Measurements from ENCODE around the gene ARL3.
A peak's percentile ranks its signal among the peaks of the same experiment; 100 is the strongest.

Gene ARL3

DNA sequence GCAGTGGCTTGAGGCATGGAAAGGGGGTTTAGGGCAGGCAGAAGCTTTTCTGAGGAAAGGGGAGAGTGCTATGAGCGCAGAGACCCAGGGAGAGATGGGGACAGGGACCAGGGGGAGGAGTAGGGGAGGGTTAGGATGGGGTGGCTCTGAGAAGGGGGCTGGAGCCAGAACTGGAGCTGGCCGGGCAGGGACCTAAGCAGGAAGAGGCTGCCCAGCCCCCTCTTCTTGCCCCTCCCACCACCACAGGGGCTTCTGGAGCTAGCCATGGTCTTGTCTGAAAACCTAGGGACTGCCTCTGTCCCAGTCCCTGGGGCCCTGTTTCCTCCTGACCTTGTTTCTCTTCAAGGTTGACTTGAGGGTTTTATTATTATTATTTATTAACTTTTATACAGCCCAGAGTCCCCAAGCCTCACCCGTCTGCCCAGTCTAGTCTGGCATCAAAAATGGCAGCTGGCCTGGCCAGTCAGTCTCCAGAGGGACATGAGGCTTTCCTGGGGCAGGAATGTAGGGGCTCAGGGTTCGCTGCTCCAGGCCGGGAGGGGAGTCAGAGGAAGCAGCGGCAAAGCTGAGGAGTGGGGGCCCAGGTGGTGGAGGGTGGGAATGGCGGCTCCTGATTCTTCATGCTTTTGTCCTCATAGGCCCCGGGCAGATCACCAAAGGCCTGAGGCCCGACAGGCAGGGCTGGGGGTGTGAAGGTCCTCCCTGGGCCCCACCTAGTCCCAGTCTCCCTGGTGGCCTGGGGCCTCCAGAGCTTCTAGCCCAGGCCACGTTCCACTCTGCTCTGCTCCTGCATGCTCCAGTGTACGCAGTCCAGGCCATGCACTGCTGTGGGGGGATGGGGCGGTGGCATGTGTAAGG lies 64.2 kb downstream of the ARL3 start:
- no peak for DNase-seq

DNA sequence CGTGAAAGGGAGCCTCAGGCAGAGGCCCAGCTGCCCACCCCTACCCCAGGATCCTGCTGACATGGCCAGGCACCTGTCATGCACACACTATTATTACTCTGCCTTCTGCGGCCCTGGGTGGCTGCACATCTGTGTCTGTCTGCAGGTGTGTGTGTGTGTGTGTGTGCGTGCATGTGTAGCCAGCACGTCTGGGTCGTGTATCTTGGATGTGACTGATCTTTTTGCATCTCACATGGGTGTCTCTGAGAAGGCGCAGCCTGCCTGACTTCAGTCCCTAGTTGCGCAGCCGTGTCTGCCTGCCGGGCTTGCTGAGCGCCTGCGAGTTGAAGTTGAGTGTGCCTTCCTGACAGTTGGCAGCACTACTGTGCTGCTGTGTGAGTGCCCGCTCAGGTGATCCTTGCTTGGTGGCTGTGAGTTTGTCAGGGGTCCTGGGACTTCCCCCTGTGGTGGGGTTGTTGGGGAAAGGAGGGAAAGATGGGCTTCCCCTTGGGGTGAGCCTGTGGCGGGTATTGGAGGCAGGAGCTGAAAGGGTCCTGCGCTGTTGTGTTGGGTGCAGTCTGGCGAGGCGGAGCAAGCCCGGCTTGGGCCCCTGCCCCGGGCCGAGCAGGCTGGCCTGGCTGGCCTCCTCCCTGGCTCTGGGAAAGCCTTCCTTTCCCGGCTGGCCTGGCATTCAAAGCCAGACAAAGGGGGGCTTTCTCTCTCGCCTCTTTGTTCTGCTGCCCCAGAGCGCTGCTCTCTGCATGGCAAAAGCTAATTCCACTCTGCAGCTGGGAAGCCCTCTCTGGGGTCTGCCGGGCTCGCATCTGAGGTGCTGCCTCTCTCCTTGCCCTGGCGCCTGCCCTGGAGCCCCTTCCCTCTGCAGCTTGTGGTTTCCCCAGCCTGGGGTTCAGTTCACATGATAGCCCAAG lies 65.1 kb downstream of the ARL3 start:
- peak; percentile 24 for DNase-seq

- DNase-seq: no peak
Measured at GRCh38 chr10:102648269-102648888, 65.8 kb downstream of the ARL3 start.

- DNase-seq: no peak
Measured at GRCh38 chr10:102647443-102648268, 66.5 kb downstream of the ARL3 start.

DNA sequence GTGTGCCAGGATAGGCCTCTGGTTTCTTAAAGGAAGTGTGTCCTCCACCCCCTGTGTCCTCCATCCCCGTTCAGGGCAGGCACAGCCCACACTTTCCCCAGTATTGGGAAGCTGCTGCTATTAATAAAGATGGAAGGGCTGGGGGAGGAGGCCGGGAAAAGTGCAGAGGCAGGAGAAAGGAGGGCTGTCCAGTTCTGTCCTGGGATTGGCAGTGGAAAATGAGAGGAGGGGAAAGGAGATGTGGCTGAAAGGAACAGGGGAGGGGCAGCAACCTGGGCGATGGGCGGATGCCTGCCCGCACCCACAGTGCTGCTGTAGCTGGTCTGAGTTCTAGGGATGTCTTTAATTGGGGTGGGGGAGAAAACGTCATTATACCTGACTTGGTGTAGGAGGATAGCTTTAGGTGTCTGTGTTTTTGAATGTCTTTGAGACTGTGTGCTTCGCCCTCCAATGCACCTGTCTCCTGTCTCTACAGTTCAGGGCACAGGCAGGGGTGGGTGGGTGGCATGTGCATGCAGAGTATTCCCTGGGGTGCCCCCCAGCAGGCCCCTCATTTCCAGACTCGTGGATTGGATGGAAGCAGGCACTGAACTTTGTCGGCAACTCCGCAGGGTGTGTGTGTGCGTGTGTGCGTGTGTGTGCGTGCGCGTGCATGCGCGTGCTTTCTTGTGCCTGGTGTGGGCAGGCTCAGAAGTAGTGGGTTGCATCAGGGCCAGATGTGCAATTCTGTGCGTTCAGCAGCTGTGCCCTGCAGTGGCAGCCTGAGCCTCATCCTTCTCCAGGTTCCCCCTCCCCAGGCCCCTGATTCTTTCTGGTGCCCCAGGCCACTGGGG lies 67.4 kb downstream of the ARL3 start:
- DNase-seq: peak; percentile 63

DNA sequence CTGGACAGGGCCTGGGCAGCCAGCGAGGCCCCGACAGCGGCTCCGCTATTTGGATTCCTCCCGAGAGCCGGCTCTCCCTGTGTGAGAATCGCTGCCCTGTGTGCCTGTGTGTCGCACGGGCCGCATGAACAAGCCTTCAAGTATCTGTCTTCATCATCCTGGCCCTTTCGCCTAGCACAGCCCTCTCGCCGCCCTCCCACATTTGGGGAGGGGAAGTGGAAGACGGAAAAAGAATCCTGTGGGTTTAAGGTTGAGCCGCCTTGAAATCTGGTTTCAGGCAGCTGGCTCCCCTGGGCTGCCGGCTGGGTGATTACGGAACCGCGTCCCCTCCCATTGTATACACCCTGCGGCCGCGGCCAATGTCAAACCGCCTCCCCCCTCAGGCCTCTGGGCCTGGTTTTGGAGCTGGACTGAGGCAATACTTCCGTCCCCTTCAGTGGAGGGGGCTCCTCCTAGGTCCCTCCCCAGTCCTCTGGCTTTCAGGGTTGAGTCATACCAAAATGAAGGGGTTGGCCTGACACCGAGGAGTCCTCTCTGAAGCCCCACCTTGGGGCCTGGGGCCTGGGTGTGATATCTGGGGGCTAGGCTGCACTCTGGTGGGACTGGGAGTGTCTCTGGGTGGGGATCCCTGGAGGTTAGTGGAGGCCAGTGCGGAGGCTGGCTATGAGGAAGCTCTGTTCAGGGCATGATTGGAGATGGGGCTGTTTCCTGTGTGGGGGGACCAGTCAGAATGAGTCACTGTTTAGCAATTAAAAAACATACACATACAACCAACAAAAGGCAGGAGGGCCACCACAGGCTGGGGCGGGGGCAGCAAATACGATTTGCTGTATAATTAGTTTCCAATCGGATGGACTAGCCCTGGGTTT lies 68.2 kb downstream of the ARL3 start:
- DNase-seq: peak; percentile 87

GRCh38 chr10:102645388-102645740 lies 68.8 kb downstream of the ARL3 start:
- DNase-seq: peak; percentile 52

DNA sequence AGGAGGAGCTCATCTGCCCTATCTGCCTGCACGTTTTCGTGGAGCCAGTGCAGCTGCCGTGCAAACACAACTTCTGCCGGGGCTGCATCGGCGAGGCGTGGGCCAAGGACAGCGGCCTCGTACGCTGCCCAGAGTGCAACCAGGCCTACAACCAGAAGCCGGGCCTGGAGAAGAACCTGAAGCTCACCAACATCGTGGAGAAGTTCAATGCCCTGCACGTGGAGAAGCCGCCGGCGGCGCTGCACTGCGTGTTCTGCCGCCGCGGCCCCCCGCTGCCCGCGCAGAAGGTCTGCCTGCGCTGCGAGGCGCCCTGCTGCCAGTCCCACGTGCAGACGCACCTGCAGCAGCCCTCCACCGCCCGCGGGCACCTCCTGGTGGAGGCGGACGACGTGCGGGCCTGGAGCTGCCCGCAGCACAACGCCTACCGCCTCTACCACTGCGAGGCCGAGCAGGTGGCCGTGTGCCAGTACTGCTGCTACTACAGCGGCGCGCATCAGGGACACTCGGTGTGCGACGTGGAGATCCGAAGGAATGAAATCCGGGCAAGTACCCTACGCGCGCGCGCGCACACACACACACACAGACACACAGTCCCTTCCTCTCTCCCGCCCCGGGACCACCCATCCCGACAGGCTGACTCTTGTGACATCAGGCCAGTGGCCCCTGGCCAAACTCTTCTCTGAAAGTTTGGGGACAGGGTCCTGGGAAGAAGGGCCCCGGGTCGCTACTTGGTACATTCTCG lies 69.4 kb downstream of the ARL3 start:
- peak; percentile 83 for DNase-seq

GRCh38 chr10:102644066-102644645 lies 70.0 kb downstream of the ARL3 start, which contains the start of gene TRIM8:
Gene TRIM8, plus strand, starts transcription at chr10:102644479. Its CDS starts 139 bp downstream, at chr10:102644618.
- DNase-seq: peak; percentile 70

GRCh38 chr10:102643336-102644065 lies 70.7 kb downstream of the ARL3 start:
- peak; percentile 71 for DNase-seq

GRCh38 chr10:102642736-102643335 lies 71.4 kb downstream of the ARL3 start:
- peak; percentile 42 for DNase-seq

- DNase-seq: peak; percentile 99
Measured at GRCh38 chr10:102641880-102642735, 72.1 kb downstream of the ARL3 start.

GRCh38 chr10:102641402-102641801 lies 72.8 kb downstream of the ARL3 start:
- no peak for DNase-seq

- no peak for DNase-seq
Measured at GRCh38 chr10:102639537-102639936, 74.7 kb downstream of the ARL3 start.

DNA sequence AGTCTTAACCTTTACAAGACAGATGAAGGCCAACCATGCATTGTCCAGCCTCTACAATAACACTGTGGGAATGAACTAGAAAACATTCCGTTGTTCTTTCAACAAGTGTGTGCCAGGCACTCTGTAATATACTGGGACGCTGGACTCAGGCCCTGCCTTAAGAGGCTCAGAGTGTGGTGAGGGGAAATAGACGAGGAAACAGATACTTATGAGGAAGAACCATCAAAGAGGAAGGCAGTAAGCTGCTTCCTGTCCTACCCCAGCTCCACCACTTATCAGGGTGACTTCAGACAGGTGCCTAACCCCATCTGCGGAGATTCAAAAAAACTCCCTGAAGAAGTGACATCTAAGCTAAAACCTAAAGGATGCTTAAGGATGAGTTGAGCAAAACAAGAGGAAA lies 78.8 kb downstream of the ARL3 start:
- no peak for DNase-seq

GRCh38 chr10:102634686-102635085 lies 79.5 kb downstream of the ARL3 start:
- no peak for DNase-seq

GRCh38 chr10:102633848-102634247 lies 80.3 kb downstream of the ARL3 start:
- DNase-seq: no peak

Data from activated CD4-positive, alpha-beta T cell treated with anti-CD3 and anti-CD28 coated beads, Interleukin-2, Interleukin-6, amounts not matched to agents 100 ng/mL and 50 ng/mL, durations not matched to agents 16 hours and 8 hours (primary cell).